Measurements from ENCODE around the gene DAGLB.
"Not testable (repeated sequence)": the region's sequence is repeated elsewhere in the genome, so short reads cannot be mapped to it uniquely, and the experiment has no call there.

DAGLB gene

DNA sequence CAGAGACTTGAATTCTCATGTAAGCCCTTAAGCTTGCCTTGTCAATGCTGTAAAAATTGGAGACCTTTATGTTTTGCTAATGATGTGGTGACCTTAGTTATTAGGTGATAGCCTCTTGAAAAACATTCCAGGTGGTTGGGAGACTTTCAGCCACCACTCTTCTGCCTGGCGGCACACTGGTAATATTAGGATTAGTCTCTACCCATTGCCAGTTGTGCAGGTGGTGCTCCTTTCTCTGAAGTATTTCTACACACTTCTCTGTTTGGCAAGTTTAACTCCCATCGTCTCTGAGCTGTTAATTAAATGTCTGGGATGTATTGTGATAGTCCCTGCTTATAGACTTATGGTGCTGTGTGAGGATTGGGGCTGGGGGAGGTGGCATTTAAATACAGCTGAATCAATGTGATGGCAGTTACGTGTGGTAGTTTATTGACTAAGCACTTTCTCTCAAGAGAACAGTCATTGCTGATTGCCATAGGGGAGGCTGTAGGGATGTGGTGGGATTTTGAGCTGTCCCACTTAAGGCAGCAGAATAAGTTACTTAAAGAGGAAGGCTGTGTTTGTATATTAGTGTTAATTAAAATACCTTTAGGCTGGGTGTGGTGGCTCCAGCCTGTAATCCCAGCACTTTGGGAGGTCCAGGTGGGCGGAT lies 61.7 kb downstream of the DAGLB start:
- no peak for TF ChIP-seq YY1 (IDR thresholded peaks at IDR 0.05; ENCODE audit: insufficient read depth, insufficient read length)
- TF ChIP-seq ZNF274 (IDR thresholded peaks at IDR 0.05; ENCODE audit: low read depth, low read length) = no peak
- no peak for TF ChIP-seq SUZ12 (IDR thresholded peaks at IDR 0.05; ENCODE audit: extremely low read depth, insufficient read depth, insufficient read length)
- H3K36me3 ChIP-seq (ENCODE audit: insufficient read depth, insufficient read length, low read length) = peaks cover 41% of the 10 kb centered on the region
- no peaks in the 10 kb centered on the region for H3K9me3 ChIP-seq (ENCODE audit: insufficient read depth, low read length)
- no peak for DNase-seq (ENCODE audit: low read depth, low spot score)
- no peak overlapping the region for H3K9ac ChIP-seq (ENCODE audit: insufficient read length, low read depth)
- no peak overlapping the region for H3K4me3 ChIP-seq (ENCODE audit: insufficient read length, low read depth)
- H3K27me3 ChIP-seq (ENCODE audit: insufficient read depth, insufficient read length) = no peaks in the 10 kb centered on the region
- H3K4me1 ChIP-seq (ENCODE audit: insufficient read depth, insufficient read length) = peaks cover 5% of the 10 kb centered on the region

DNA sequence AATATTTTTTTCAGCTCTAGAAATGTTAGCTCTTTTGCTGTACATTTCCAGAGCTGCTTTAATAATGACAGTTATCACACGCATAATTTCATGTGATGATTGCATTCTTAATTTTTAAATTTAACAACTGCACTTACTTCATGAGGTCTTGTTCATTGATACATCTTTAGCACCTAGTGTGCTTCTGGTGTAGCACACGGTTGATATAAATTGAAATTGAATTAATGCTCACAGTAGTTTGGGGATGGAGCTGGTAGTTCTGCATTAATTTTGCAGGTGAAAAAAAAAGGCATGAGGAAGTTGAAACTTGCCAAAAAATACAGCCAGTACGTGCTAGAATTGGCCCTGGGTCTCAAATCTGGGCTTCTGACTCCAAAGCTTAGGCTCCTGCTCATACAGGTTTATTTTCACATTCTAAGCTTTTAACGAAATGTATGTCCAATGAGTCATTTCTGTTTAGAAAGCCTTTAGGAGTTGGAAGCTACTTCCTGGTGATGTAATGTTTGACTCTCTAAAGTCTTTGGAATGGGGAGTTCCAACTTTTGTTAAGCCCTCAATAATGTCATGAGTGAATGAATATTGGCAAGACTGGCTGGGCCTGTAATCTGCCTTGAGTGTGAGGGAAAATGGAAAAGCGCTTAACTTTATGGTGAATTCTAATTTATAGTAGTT lies 62.5 kb downstream of the DAGLB start:
- no peak overlapping the region for H3K4me3 ChIP-seq (ENCODE audit: insufficient read length, low read depth)
- H3K36me3 ChIP-seq (ENCODE audit: insufficient read depth, insufficient read length, low read length) = peaks cover 37% of the 10 kb centered on the region
- no peak for DNase-seq (ENCODE audit: low read depth, low spot score)
- H3K4me1 ChIP-seq (ENCODE audit: insufficient read depth, insufficient read length) = peaks cover 5% of the 10 kb centered on the region
- TF ChIP-seq ZNF274 (IDR thresholded peaks at IDR 0.05; ENCODE audit: low read depth, low read length) (no peak), SUZ12 (IDR thresholded peaks at IDR 0.05; ENCODE audit: extremely low read depth, insufficient read depth, insufficient read length) (no peak), YY1 (IDR thresholded peaks at IDR 0.05; ENCODE audit: insufficient read depth, insufficient read length) (no peak)
- no peaks in the 10 kb centered on the region for H3K27me3 ChIP-seq (ENCODE audit: insufficient read depth, insufficient read length)
- no peak overlapping the region for H3K9ac ChIP-seq (ENCODE audit: insufficient read length, low read depth)
- no peaks in the 10 kb centered on the region for H3K9me3 ChIP-seq (ENCODE audit: insufficient read depth, low read length)

DNA sequence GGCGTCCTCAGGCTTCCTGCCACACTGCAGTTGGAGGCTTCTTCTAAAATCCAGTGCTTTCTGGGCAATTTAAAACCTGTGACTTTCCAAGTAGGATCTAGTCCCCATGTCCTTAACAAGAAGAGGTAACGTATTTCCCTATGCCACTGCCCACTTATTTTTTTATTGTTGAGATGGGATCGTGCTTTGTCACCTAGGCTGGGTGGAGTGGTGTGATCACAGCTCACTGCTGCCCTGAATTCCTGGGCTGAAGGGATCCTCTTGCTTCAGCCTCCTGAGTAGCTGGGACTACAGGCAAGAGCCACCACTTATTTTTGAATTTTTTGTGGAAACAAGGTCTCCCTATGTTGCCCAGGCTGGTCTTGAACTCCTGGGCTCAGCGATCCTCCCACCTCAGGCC lies 63.4 kb downstream of the DAGLB start:
- no peak overlapping the region for H3K4me3 ChIP-seq (ENCODE audit: insufficient read length, low read depth)
- no peak for TF ChIP-seq YY1 (IDR thresholded peaks at IDR 0.05; ENCODE audit: insufficient read depth, insufficient read length)
- no peak for TF ChIP-seq ZNF274 (IDR thresholded peaks at IDR 0.05; ENCODE audit: low read depth, low read length)
- no peak for TF ChIP-seq SUZ12 (IDR thresholded peaks at IDR 0.05; ENCODE audit: extremely low read depth, insufficient read depth, insufficient read length)
- peaks cover 5% of the 10 kb centered on the region for H3K4me1 ChIP-seq (ENCODE audit: insufficient read depth, insufficient read length)
- no peaks in the 10 kb centered on the region for H3K27me3 ChIP-seq (ENCODE audit: insufficient read depth, insufficient read length)
- no peaks in the 10 kb centered on the region for H3K9me3 ChIP-seq (ENCODE audit: insufficient read depth, low read length)
- peaks cover 41% of the 10 kb centered on the region for H3K36me3 ChIP-seq (ENCODE audit: insufficient read depth, insufficient read length, low read length)
- DNase-seq (ENCODE audit: low read depth, low spot score) = no peak
- no peak overlapping the region for H3K9ac ChIP-seq (ENCODE audit: insufficient read length, low read depth)

GRCh38 chr7:6382817-6383216 lies 64.9 kb downstream of the DAGLB start:
- H3K4me3 ChIP-seq (ENCODE audit: insufficient read length, low read depth) = no peak overlapping the region
- H3K9me3 ChIP-seq (ENCODE audit: insufficient read depth, low read length) = no peaks in the 10 kb centered on the region
- H3K9ac ChIP-seq (ENCODE audit: insufficient read length, low read depth) = no peak overlapping the region
- no peak for DNase-seq (ENCODE audit: low read depth, low spot score)
- H3K27me3 ChIP-seq (ENCODE audit: insufficient read depth, insufficient read length) = no peaks in the 10 kb centered on the region
- H3K4me1 ChIP-seq (ENCODE audit: insufficient read depth, insufficient read length) = peaks cover 5% of the 10 kb centered on the region
- peaks cover 39% of the 10 kb centered on the region for H3K36me3 ChIP-seq (ENCODE audit: insufficient read depth, insufficient read length, low read length)
- TF ChIP-seq ZNF274 (IDR thresholded peaks at IDR 0.05; ENCODE audit: low read depth, low read length) (no peak), YY1 (IDR thresholded peaks at IDR 0.05; ENCODE audit: insufficient read depth, insufficient read length) (no peak), SUZ12 (IDR thresholded peaks at IDR 0.05; ENCODE audit: extremely low read depth, insufficient read depth, insufficient read length) (no peak)

GRCh38 chr7:6381846-6382245 lies 65.9 kb downstream of the DAGLB start:
- not testable (repeated sequence) for H3K9me3 ChIP-seq (ENCODE audit: insufficient read depth, low read length); H3K4me1 ChIP-seq (ENCODE audit: insufficient read depth, insufficient read length); H3K9ac ChIP-seq (ENCODE audit: insufficient read length, low read depth); H3K4me3 ChIP-seq (ENCODE audit: insufficient read length, low read depth); DNase-seq (ENCODE audit: low read depth, low spot score); H3K27me3 ChIP-seq (ENCODE audit: insufficient read depth, insufficient read length)
- H3K36me3 ChIP-seq (ENCODE audit: insufficient read depth, insufficient read length, low read length) = peaks cover 39% of the 10 kb centered on the region

DNA sequence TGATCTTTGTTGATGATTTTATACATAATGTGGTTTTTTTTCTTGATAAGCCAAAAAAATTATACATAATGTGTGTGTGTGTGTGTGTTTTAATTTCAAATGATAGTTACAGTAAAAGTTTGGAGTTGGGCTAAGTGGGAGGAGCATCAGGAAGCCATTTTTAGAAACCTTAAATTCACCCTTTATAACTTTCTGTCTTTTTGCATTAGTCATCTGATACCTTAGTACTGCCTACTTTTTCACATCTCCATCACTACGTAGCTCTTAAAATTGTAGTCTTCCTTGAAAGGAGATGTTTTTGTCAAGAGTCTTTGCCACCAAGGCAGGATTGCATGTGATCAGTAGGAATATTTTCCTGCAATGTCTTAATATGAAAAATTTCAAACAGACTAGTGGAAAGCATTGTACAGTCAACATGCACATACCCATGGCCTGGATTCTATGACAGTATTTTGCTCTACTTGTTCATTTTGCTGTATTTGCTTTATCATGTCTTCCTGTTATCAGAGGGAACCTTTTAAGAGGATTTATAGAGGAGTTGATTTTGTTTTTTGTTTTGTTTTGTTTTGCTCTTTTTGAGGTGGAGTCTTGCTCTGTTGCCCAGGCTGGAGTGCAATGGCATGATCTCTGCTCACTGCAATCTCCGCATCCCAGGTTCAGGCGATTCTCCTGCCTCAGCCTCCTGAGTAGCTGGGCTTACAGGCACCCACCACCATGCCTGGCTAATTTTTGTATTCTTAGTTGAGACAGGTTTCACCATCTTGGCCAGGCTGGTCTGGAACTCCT lies 67.3 kb downstream of the DAGLB start:
- no peak overlapping the region for H3K9ac ChIP-seq (ENCODE audit: insufficient read length, low read depth)
- H3K4me3 ChIP-seq (ENCODE audit: insufficient read length, low read depth) = no peak overlapping the region
- H3K27me3 ChIP-seq (ENCODE audit: insufficient read depth, insufficient read length) = no peaks in the 10 kb centered on the region
- no peak for TF ChIP-seq YY1 (IDR thresholded peaks at IDR 0.05; ENCODE audit: insufficient read depth, insufficient read length)
- no peak for TF ChIP-seq SUZ12 (IDR thresholded peaks at IDR 0.05; ENCODE audit: extremely low read depth, insufficient read depth, insufficient read length)
- no peak for TF ChIP-seq ZNF274 (IDR thresholded peaks at IDR 0.05; ENCODE audit: low read depth, low read length)
- peaks cover 41% of the 10 kb centered on the region for H3K36me3 ChIP-seq (ENCODE audit: insufficient read depth, insufficient read length, low read length)
- H3K9me3 ChIP-seq (ENCODE audit: insufficient read depth, low read length) = no peaks in the 10 kb centered on the region
- H3K4me1 ChIP-seq (ENCODE audit: insufficient read depth, insufficient read length) = peaks cover 6% of the 10 kb centered on the region
- DNase-seq (ENCODE audit: low read depth, low spot score) = no peak

DNA sequence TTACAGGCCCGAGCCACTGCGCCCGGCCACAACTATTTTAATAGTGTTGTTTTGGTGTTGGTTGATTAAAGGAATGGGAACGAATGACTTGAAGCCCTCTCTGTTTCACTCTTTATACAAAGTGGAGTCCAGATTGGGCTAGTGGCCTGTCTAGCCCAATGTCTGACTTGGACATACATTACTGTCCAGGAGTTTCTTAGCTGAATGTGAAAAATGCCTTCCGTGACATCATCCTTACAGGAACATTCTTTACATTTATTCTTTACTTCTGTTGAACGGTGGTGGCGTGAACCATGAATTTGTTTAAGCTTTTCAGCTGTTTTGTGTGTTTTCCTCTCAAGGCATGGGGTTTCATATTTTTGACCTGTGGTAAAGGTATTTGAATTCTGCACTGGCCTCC lies 67.9 kb downstream of the DAGLB start:
- no peak overlapping the region for H3K9ac ChIP-seq (ENCODE audit: insufficient read length, low read depth)
- H3K27me3 ChIP-seq (ENCODE audit: insufficient read depth, insufficient read length) = no peaks in the 10 kb centered on the region
- no peak overlapping the region for H3K4me3 ChIP-seq (ENCODE audit: insufficient read length, low read depth)
- TF ChIP-seq ZNF274 (IDR thresholded peaks at IDR 0.05; ENCODE audit: low read depth, low read length) = no peak
- TF ChIP-seq YY1 (IDR thresholded peaks at IDR 0.05; ENCODE audit: insufficient read depth, insufficient read length) = no peak
- TF ChIP-seq SUZ12 (IDR thresholded peaks at IDR 0.05; ENCODE audit: extremely low read depth, insufficient read depth, insufficient read length) = no peak
- no peak for DNase-seq (ENCODE audit: low read depth, low spot score)
- peaks cover 41% of the 10 kb centered on the region for H3K36me3 ChIP-seq (ENCODE audit: insufficient read depth, insufficient read length, low read length)
- no peaks in the 10 kb centered on the region for H3K9me3 ChIP-seq (ENCODE audit: insufficient read depth, low read length)
- peaks cover 6% of the 10 kb centered on the region for H3K4me1 ChIP-seq (ENCODE audit: insufficient read depth, insufficient read length)

GRCh38 chr7:6378556-6378955 lies 69.2 kb downstream of the DAGLB start:
- H3K4me3 ChIP-seq (ENCODE audit: insufficient read length, low read depth); H3K27me3 ChIP-seq (ENCODE audit: insufficient read depth, insufficient read length); H3K9me3 ChIP-seq (ENCODE audit: insufficient read depth, low read length); H3K4me1 ChIP-seq (ENCODE audit: insufficient read depth, insufficient read length); DNase-seq (ENCODE audit: low read depth, low spot score); H3K9ac ChIP-seq (ENCODE audit: insufficient read length, low read depth): not testable (repeated sequence)
- H3K36me3 ChIP-seq (ENCODE audit: insufficient read depth, insufficient read length, low read length) = peaks cover 38% of the 10 kb centered on the region
